ENCODE data around the gene GALNT14.

GALNT14 gene

DNA sequence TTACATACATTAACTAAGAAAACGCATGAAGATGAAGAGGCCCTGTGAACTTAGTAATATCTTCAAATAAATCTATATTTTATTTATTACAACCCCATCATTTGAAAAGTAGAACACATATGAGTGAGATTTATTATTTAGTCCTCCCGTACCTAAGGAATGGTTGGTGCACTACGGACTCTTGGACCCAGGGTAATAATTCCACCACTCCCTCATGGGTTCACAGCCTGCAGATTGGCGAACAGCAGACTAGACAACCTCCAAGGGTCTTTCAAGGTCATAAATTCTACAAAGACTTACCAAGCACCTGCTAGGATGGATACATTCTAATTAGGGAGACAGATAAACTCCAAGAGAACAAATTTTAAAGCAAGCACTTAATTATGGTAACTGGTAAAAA is 51.6 kb downstream of the GALNT14 start:
- DNase-seq, result no peak

DNA sequence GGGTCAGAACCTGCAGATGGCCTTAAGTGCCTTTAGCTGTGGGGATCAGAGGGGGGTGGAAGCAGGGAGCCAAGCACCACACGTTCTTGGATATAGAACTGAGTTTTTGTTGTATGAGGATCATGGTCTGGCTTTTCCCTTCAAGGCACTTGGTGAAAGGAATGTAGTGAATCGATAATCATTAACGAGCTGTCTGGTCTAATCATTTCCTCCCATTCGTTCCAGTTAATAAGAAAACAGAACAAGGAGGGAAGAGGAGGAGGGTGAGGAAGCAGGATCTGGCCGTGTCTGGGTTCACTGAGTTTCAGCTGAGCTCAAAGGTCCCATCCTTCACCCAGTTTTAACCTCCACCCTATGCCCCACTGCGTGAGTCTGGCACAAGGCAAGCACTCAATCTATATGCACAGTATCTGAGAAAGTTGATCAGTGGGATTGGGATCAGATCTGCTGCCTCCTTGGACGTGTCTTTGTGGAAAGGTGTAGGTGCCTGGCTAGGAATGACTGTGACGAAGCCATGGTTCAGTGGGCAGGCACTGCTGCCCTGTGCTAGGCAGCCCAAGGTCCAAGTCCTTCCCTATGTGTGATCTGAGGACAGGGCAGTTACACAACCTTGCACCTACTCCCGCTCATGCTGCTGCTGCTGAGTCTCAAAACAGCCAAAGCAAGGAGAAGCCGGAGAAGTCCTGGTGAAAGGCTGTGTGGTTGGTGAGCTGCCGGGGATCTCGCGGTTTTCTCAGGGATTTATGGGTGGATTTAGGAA is 54.8 kb downstream of the GALNT14 start:
- no peak for DNase-seq

DNA sequence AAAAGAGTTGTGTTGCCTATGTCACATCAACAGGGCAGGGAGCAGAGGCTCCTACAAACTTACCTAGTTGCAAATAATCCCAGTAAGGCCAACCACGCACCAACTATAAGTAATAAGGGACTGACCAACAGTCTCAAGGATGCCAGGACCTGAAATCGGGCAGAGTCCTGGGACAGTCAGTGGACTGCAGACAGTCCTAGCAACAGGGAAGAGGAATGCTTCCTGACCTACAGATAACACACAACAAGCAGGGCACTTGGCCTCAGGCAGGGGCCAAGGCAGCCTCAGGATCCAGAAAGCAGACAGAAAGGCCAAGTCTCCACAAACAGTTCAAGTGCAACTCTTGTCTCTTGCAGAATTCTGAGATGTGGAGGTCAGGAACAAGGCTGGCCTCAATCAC is 56.2 kb downstream of the GALNT14 start:
- DNase-seq, result no peak

DNA sequence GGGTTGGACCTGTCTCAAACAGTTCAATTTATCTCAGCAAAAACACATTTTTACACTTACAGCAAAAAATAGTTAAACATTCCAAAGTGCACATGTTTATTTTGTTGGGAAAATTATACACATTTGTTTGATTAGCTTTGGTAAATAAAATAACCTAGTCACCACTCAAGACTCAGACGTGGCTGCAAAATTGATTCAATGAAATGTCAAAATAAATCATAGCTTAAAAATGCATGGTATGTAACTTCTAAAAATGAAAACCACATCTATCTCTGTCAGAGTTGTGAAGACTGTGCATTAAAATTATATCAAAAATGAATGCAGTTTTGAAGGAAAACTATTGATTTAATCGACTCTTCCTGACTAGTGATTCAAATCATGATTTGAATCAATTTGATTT is 56.7 kb downstream of the GALNT14 start:
- no peak for DNase-seq

GRCh38 chr2:31080361-31080760 is 57.9 kb downstream of the GALNT14 start:
- no peak for DNase-seq

DNA sequence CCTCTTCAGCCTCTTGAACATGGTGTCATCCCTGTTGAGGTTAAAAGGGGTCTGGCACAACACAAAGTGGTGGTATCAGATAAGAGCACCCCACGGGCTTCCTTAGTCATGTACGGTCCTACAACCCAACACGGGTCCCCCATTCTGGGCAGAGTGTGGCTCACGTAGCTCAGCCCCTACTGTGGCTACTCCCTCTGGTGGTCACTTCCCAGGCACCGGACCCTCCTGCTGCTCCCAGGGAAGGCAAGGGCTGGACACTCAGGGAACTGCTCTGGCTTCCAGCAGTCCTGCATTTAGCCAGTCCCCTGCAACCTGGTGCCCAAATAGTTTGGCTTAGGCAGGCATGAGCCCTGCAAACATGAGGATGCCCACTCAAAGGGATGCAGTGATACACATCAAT is 58.6 kb downstream of the GALNT14 start:
- no peak for DNase-seq

DNA sequence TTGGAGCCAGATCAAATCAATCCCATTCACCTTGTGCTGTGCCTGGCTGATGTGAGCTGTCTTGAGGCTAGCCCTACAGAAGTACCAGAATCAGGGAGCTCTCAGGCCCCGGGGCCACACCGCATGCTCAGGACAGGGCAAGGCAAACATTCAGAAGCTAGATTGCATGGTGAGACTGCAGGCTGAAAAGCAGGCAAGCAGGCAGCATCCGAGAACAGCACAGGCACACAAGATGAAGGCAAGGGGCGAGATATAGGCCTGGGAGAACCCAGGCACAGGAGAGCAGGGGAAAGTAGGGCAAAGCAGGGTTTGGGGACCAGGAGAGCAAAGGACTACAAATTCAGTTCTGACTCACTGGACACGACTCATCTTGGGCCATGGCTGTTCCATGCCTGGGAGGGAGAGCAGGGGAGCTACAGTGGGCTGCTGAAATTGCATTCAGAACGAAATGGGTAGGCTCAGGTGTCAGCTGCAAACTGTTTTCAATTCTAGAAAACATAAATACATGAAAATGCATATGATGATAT is 59.6 kb downstream of the GALNT14 start:
- no peak for DNase-seq

GRCh38 chr2:31078011-31078410 is 60.2 kb downstream of the GALNT14 start:
- DNase-seq, result no peak

- no peak for DNase-seq
Measured at GRCh38 chr2:31075941-31076590, 62.2 kb downstream of the GALNT14 start.

GRCh38 chr2:31075431-31075830 is 62.8 kb downstream of the GALNT14 start:
- DNase-seq, result no peak

DNA sequence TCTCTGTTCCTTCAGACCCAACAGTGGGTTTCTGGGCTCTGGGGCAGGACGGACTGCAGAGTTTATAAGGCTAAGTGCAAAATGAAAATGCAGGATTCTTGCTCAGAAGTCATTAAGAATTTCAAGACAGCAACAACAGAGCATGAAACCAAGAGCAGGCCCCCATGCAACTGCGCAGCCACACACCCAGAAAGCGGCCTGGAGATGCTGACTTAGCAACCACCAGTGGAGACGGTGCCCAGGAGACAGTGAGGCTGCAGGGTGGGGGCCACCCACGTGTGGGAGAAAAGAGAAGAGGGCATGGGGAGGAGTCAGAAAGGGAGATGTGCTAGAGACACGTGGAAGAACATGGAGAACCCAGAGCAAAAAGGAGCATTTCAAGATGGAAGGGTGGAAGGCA is 66.5 kb downstream of the GALNT14 start:
- DNase-seq, result no peak

GRCh38 chr2:31070339-31071125 is 67.7 kb downstream of the GALNT14 start:
- no peak for DNase-seq

- DNase-seq, result no peak
Measured at GRCh38 chr2:31069643-31070325, 68.5 kb downstream of the GALNT14 start.

- DNase-seq, result no peak
Measured at GRCh38 chr2:31067259-31067658, 71.0 kb downstream of the GALNT14 start.

- no peak for DNase-seq
Measured at GRCh38 chr2:31066551-31066950, 71.7 kb downstream of the GALNT14 start.

- no peak for DNase-seq
Measured at GRCh38 chr2:31066086-31066485, 72.2 kb downstream of the GALNT14 start.

DNA sequence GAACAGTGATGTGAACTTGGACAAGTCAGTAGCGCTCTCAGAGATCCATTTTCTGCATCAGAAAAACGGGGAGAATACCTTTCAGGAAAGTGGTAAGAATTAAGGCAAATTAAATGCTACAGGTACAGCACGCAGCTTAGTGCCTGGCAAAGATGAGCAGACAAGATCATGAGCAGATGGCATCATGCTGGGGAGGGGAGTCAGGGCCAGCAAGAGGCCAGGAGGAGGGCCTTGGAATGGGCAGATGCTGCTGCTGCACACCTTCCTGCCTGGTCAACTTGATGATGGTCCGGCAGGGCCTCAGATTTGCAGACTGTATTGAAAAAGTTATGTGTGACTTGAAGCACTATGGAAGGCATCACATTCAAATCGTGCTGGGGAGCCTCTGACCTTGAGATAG is 72.9 kb downstream of the GALNT14 start:
- no peak for DNase-seq

GRCh38 chr2:31060397-31060796 is 77.8 kb downstream of the GALNT14 start:
- DNase-seq, result no peak

DNA sequence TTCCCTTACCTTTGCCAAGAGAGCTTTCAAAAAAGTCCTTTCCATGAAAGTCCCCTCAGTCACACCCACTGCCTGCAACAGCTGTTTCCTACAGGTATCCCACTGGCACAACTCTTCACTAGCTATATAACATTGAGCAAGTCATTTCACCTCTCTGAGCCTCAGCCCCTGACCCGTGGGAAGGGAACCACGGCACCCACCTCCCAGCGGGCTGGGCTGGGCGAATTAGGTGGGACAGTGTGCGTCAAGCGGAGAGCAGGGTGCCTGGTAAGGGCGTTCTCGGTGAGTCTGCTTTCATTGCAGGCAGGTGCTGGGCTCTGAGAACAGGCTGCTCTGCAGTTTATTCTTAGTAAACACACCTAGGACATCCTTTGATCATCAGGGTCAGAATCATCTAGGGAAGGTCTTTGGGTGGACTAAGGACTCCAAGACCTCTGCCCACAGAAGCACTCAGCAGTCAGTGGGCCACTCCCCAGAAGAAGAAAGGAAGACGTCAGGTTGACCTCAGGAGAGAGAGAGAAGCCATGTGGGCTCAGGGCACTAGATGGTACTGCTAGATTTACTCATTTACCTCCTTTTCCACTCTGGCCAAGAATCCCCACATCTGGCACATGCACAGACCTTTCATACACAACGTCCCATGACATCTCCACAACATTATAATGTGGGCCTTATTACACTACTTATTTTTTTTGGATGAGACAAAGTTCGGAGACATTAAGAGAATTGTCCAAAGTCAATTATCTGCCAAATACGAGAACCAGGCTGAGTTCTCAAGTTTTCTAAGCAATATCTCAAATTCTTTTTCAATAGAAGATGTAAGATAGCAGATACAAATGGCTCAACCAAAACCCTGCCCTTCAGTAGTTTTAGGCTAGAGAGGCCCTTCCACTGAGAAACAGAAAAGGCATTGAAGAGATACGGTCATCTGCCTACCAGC is 79.9 kb downstream of the GALNT14 start:
- DNase-seq, result no peak

DNA sequence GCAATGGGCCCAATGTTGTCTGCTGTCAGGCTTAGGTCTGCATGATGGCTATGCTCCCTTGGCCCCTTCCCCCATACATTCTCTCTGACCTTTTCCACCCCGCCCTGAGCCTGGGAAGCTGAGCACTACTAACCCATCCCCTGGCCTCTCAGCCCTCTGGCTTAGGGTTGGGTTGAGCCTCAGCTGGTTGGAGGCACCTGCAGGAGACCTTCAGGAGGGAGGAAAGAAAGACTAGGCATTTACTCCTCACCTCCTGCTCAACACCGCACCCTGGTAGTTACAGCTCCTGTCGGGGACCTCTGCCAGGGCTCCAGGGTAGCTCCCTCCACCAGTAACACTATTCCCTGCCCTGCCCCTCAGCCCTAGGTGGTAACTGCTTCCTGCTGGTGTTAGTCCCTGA is 80.5 kb downstream of the GALNT14 start:
- DNase-seq, result no peak

- DNase-seq, result no peak
Measured at GRCh38 chr2:31055938-31056337, 82.3 kb downstream of the GALNT14 start.

- DNase-seq, result no peak
Measured at GRCh38 chr2:31054842-31055388, 83.3 kb downstream of the GALNT14 start.
